NAMALWA (cell line): Measurements from ENCODE around the gene ETFDH.
"Not testable (repeated sequence)": the region's sequence is repeated elsewhere in the genome, so short reads cannot be mapped to it uniquely, and the experiment has no call there.

Experiments used
- DNase-seq: peaks from one replicate; pipeline ENCODE4 v3.0.0-alpha.2; 2015; ENCODE audit warnings: low spot score

Gene ETFDH

DNA sequence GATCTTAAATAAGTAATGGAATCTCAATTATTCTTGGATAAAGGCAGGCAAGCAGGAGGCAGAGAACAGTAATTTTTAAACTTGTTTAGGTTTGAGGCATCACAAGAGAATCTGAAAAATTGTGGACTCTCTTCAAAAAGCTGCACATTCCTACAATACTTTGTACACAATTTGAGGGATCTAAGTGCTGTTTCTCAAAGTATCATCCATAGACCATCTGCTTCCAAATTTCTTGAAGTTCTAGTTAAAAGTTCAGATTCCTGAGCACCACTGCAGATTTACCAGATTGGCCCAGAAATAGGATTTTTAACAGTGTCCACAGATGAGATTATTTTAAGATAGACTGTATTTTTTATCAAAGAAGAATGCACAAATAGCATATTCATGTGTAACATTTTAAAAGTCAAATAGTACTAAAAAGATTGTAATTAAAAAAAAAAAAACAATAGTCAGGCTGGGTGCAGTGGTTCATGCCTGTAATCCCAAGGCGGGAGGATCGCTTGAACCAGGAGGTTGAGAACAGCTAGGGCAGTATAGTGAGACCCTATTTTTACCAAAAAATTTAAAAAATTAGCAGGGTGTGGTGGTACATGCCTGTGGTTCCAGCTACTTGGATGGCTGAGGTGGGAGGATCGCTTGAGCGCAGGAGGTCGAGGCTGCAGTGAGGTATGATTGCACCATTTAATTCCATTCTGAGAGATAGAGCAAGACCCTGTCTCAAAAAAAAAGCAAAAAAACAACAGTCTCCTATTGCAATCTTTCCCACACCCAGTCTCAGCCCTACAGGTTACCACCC lies 82.5 kb downstream of the ETFDH start:
- no peak for DNase-seq

DNA sequence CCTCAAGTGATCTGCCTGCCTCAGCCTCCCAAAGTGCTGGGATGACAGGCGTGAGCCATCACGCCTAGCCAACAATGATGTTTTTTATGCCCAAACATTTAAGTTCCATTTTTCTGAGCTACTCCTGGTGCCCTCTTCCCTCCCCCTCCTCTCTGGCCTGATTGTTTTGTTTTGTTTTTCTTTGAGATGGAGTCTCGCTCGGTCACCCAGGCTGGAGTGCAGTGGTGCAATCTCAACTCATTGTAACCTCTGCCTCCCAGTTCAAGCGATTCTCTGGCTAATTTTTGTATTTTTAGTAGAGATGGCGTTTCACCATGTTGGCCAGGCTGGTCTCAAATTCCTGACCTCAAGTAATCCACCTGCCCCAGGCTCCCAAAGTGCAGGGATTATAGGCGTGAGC lies 83.7 kb downstream of the ETFDH start:
- not testable (repeated sequence) for DNase-seq

DNA sequence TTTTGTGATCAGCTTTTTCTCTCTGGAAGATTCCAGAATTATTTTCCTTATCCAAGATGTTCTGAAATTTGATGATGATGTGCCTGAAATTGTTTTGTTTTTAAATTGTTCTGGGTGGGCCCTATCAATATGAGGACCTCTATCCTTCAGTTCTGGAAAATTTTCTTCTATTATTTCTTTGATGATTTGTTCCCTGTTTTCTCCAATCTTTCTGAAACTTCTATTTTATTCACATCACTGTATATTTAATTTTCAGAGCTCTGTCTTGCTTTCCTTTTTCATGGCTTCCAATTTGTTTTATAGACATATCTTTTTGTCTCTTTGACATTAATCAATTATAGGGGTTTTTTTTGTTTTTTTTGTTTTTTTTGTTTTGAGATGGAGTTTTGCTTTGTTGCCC lies 84.5 kb downstream of the ETFDH start:
- DNase-seq: no peak

DNA sequence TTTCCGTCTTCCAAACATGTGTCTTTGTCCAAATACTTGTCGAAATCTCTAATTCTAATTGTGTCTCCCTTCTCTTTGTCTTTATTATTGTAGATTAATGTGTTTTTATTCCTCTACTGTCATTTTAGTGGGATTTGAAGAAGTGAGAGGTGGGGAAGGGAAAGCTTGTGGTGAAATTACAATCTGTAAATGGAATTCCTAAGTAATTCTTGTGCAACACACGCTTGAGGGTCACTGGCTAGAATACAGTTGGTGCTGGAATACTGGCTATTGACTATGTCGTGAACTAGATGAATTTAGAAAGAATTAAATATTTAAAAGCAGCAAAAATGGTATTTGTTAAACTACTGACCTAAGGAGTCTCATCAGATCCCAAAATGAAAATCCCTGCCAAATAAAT lies 86.0 kb downstream of the ETFDH start:
- DNase-seq: no peak

DNA sequence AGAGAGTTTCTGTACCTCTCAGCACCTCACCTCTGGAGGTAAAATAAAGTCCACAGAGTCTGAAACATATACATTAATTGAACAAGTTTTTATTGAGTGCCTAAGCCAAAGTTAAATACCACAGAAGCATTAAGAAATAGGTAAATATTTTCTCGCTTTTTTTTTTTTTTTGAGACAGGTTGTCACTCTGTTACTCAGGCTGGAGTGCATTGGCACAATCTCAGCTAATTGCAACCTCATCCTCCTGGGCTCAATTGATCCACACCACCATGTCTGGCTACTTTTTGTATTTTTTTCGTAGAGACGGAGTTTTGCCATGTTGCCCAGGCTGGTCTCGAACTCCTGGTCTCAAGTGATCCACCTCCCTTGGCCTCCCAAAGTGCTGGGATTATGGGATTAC lies 86.6 kb downstream of the ETFDH start:
- DNase-seq: no peak
